Fibroblast of mammary gland (primary cell): ENCODE results near the gene APLP2.

ENCODE experiments used
- DNase-seq: peaks from one replicate; pipeline ENCODE4 v3.0.0-alpha.2; 2010; ENCODE audit warnings: low read depth
- H3K4me3 ChIP-seq: 2 replicates; pipeline ENCODE4 v1.5.1; 2011; ENCODE audit warnings: low read depth, mild to moderate bottlenecking, low read length, moderate library complexity; ENCODE audit not compliant: control insufficient read depth
- CTCF ChIP-seq: conservative IDR thresholded peaks from 2 replicates; pipeline ENCODE4 v1.5.1; 2011; ENCODE audit warnings: low read depth, low read length, inconsistent platforms; ENCODE audit not compliant: control insufficient read depth, insufficient read depth

The APLP2 gene

GRCh38 chr11:130074736-130075135 is 5.0 kb downstream of the APLP2 start:
- TF ChIP-seq CTCF, result no peak
- H3K4me3 ChIP-seq, result no peak overlapping the region
- no peak for DNase-seq

- TF ChIP-seq CTCF, result no peak
- no peak overlapping the region for H3K4me3 ChIP-seq
- no peak for DNase-seq
Observed at GRCh38 chr11:130076778-130077481, 7.2 kb downstream of the APLP2 start.

- H3K4me3 ChIP-seq, result no peak overlapping the region
- DNase-seq, result no peak
- no peak for TF ChIP-seq CTCF
Observed at GRCh38 chr11:130077671-130078070, 8.0 kb downstream of the APLP2 start.

- H3K4me3 ChIP-seq, result no peak overlapping the region
- no peak for TF ChIP-seq CTCF
- DNase-seq, result no peak
Observed at GRCh38 chr11:130078080-130078479, 8.4 kb downstream of the APLP2 start.

GRCh38 chr11:130085671-130086290 is 16.1 kb downstream of the APLP2 start:
- no peak overlapping the region for H3K4me3 ChIP-seq
- no peak for DNase-seq
- TF ChIP-seq CTCF, result no peak

- no peak for TF ChIP-seq CTCF
- DNase-seq, result no peak
- no peak overlapping the region for H3K4me3 ChIP-seq
Observed at GRCh38 chr11:130086669-130087068, 17.0 kb downstream of the APLP2 start.
